ENCODE results near the gene RHPN2. TPM values are rescaled to one million over a fixed set of nuclear protein-coding genes. Genes with fewer than 3 reads are reported as not detected.
"Not testable (repeated sequence)": the region's sequence is repeated elsewhere in the genome, so short reads cannot be mapped to it uniquely, and the experiment has no call there.

Gene RHPN2
- total RNA-seq, 1 donor from 2014 or later, result not detected

GRCh38 chr19:32998722-32999121 is 66.0 kb downstream of the RHPN2 start:
- H3K27me3 ChIP-seq, result no peaks in the 10 kb centered on the region
- H3K27ac ChIP-seq, result no peak overlapping the region
- no peak for DNase-seq (ENCODE audit: low spot score in 2 of 2)
- no peaks in the 10 kb centered on the region for H3K4me1 ChIP-seq
- no peak overlapping the region for H3K4me3 ChIP-seq
- H3K36me3 ChIP-seq, result no peaks in the 10 kb centered on the region
- intact Hi-C loops (cut with DNase I), result no loop called here
- TF ChIP-seq CTCF (IDR thresholded peaks at IDR 0.05), result no peak
- no peaks in the 10 kb centered on the region for H3K9me3 ChIP-seq

GRCh38 chr19:32997716-32998355 is 66.9 kb downstream of the RHPN2 start:
- no peak for DNase-seq (ENCODE audit: low spot score in 2 of 2)
- Histone ChIP-seq H3K9me3 (no peaks in the 10 kb centered on the region), H3K4me1 (no peaks in the 10 kb centered on the region), H3K4me3 (no peak overlapping the region), H3K27me3 (no peaks in the 10 kb centered on the region), H3K27ac (no peak overlapping the region), H3K36me3 (no peaks in the 10 kb centered on the region)
- intact Hi-C loops (cut with DNase I), result no loop called here
- TF ChIP-seq CTCF (IDR thresholded peaks at IDR 0.05), result no peak

- H3K9me3 ChIP-seq; H3K27ac ChIP-seq; H3K4me1 ChIP-seq; DNase-seq (ENCODE audit: low spot score in 2 of 2); H3K4me3 ChIP-seq; intact Hi-C loops (cut with DNase I); H3K27me3 ChIP-seq; H3K36me3 ChIP-seq: not testable (repeated sequence)
These were observed 67.6 kb downstream of the RHPN2 start for GRCh38 chr19:32997061-32997464.

GRCh38 chr19:32995966-32996365 is 68.7 kb downstream of the RHPN2 start:
- H3K27me3 ChIP-seq; H3K4me3 ChIP-seq; H3K36me3 ChIP-seq; H3K27ac ChIP-seq; DNase-seq (ENCODE audit: low spot score in 2 of 2); H3K9me3 ChIP-seq; intact Hi-C loops (cut with DNase I); H3K4me1 ChIP-seq: not testable (repeated sequence)

- no peaks in the 10 kb centered on the region for H3K27me3 ChIP-seq
- no peaks in the 10 kb centered on the region for H3K9me3 ChIP-seq
- intact Hi-C loops (cut with DNase I), result no loop called here
- H3K27ac ChIP-seq, result no peak overlapping the region
- DNase-seq (ENCODE audit: low spot score in 2 of 2), result no peak
- no peak overlapping the region for H3K4me3 ChIP-seq
- H3K36me3 ChIP-seq, result no peaks in the 10 kb centered on the region
- no peak for TF ChIP-seq CTCF (IDR thresholded peaks at IDR 0.05)
- no peaks in the 10 kb centered on the region for H3K4me1 ChIP-seq
These were observed 76.0 kb downstream of the RHPN2 start for GRCh38 chr19:32988724-32989123.

GRCh38 chr19:32988254-32988653 is 76.4 kb downstream of the RHPN2 start:
- H3K4me1 ChIP-seq; H3K27me3 ChIP-seq; H3K27ac ChIP-seq; H3K9me3 ChIP-seq; DNase-seq (ENCODE audit: low spot score in 2 of 2); intact Hi-C loops (cut with DNase I); H3K36me3 ChIP-seq; H3K4me3 ChIP-seq: not testable (repeated sequence)

GRCh38 chr19:32982488-32982887 is 82.2 kb downstream of the RHPN2 start:
- H3K27me3 ChIP-seq; H3K27ac ChIP-seq; H3K4me1 ChIP-seq; H3K9me3 ChIP-seq; H3K4me3 ChIP-seq; H3K36me3 ChIP-seq; intact Hi-C loops (cut with DNase I); DNase-seq (ENCODE audit: low spot score in 2 of 2): not testable (repeated sequence)

- not testable (repeated sequence) for DNase-seq (ENCODE audit: low spot score in 2 of 2); H3K27me3 ChIP-seq; H3K4me1 ChIP-seq; H3K4me3 ChIP-seq; H3K36me3 ChIP-seq; H3K27ac ChIP-seq; H3K9me3 ChIP-seq
- intact Hi-C loops (cut with DNase I), result loop anchor here (10.0 kb wide), 1 partner anchor 395 kb away; the partner anchor contains the start of gene CEBPG
These were observed 84.9 kb downstream of the RHPN2 start for GRCh38 chr19:32979807-32980206.

- H3K9me3 ChIP-seq; H3K4me3 ChIP-seq; H3K27me3 ChIP-seq; H3K36me3 ChIP-seq; H3K27ac ChIP-seq; H3K4me1 ChIP-seq; DNase-seq (ENCODE audit: low spot score in 2 of 2): not testable (repeated sequence)
- intact Hi-C loops (cut with DNase I), result loop anchor here (10.0 kb wide), 1 partner anchor 397 kb away; the partner anchor contains the start of gene CEBPG
These were observed 86.9 kb downstream of the RHPN2 start for GRCh38 chr19:32977813-32978212.
